ENCODE results near the gene GNB2. TPM values are rescaled to one million over a fixed set of nuclear protein-coding genes. Genes with fewer than 3 reads are reported as not detected.
"Not testable (repeated sequence)": the region's sequence is repeated elsewhere in the genome, so short reads cannot be mapped to it uniquely, and the experiment has no call there.

GNB2 gene
- total and polyA plus RNA-seq, 12 donors: 54.1 to 365 (median 213) TPM

GRCh38 chr7:100694098-100694745 lies 20.7 kb downstream of the GNB2 start, which contains the start of gene GIGYF1:
GIGYF1 (minus strand) TSS chr7:100694250; CDS start chr7:100688238, 6,012 bp downstream.
- Histone ChIP-seq H3K36me3 (replicated peaks in 1 of 2) (no peaks in the 10 kb centered on the region), H3K9me3 (replicated peaks in 1 of 3) (no peaks in the 10 kb centered on the region), H3K4me3 (peak within 1 kb of the TSS in 3 of 4 donors; percentile 56 to 94 (median 72)), H3K27ac (peak within 1 kb of the TSS in 4 of 5 donors; percentile 29 to 92 (median 84)), H3K27me3 (no peaks in the 10 kb centered on the region), H3K4me1 (replicated peaks in 1 of 2) (peaks cover 10 to 44% of the 10 kb centered on the region in 2 donors)
- intact Hi-C loops (cut with DNase I): no loop called here
- DNase-seq: peak; percentile 70 to 81 (median 78)
- WGBS, 4 donors: 0 to 1% (median 0%) methylated on average over 5 to 82 of the region's 102 CpGs
- TF ChIP-seq, protein P1, sequence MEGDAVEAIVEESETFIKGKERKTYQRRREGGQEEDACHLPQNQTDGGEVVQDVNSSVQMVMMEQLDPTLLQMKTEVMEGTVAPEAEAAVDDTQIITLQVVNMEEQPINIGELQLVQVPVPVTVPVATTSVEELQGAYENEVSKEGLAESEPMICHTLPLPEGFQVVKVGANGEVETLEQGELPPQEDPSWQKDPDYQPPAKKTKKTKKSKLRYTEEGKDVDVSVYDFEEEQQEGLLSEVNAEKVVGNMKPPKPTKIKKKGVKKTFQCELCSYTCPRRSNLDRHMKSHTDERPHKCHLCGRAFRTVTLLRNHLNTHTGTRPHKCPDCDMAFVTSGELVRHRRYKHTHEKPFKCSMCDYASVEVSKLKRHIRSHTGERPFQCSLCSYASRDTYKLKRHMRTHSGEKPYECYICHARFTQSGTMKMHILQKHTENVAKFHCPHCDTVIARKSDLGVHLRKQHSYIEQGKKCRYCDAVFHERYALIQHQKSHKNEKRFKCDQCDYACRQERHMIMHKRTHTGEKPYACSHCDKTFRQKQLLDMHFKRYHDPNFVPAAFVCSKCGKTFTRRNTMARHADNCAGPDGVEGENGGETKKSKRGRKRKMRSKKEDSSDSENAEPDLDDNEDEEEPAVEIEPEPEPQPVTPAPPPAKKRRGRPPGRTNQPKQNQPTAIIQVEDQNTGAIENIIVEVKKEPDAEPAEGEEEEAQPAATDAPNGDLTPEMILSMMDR (IDR thresholded peaks at IDR 0.05): no peak
- no peak for TF ChIP-seq POLR2A (IDR thresholded peaks at IDR 0.05)

GRCh38 chr7:100696123-100696521 lies 22.6 kb downstream of the GNB2 start:
- no peak for TF ChIP-seq POLR2A (IDR thresholded peaks at IDR 0.05)
- TF ChIP-seq, protein P1 (IDR thresholded peaks at IDR 0.05): no peak
- Histone ChIP-seq H3K4me1 (replicated peaks in 1 of 2) (peaks cover 10 to 27% of the 10 kb centered on the region in 2 donors), H3K27me3 (no peaks in the 10 kb centered on the region), H3K27ac (no peak overlapping the region), H3K9me3 (replicated peaks in 1 of 3) (no peaks in the 10 kb centered on the region), H3K4me3 (no peak overlapping the region), H3K36me3 (replicated peaks in 1 of 2) (no peaks in the 10 kb centered on the region)
- WGBS, 4 donors: 76 to 90% (median 87%) methylated on average over 6 of the region's 6 CpGs
- no peak for DNase-seq
- intact Hi-C loops (cut with DNase I): no loop called here

DNA sequence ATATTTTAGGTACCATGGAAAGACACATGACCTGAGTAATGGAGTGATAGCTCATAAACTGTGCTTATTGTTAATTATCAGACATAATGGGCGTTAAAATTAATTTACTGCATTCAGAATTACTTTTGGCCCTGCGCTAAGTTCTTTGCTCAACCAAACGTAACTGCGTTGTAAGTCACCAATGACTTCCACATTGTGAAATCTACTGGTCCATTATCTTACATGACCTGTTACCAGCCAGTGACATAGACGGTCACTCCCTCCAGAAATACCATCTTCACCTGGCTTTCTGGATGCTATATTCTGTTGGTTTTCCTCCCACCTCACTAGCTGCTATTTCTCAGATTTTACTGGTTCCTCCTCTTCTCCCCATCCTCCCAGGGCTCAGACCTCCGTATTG lies 25.5 kb downstream of the GNB2 start:
- no peaks in the 10 kb centered on the region for H3K27me3 ChIP-seq
- H3K4me3 ChIP-seq: no peak overlapping the region
- DNase-seq: no peak
- peaks cover 0 to 5% of the 10 kb centered on the region in 2 donors for H3K4me1 ChIP-seq (replicated peaks in 1 of 2)
- WGBS, 4 donors: 56 to 70% (median 65%) methylated on average over 5 to 6 of the region's 6 CpGs
- TF ChIP-seq, protein P1 (IDR thresholded peaks at IDR 0.05): no peak
- TF ChIP-seq POLR2A (IDR thresholded peaks at IDR 0.05): no peak
- H3K9me3 ChIP-seq (replicated peaks in 1 of 3): no peaks in the 10 kb centered on the region
- no peaks in the 10 kb centered on the region for H3K36me3 ChIP-seq (replicated peaks in 1 of 2)
- intact Hi-C loops (cut with DNase I): no loop called here
- no peak overlapping the region for H3K27ac ChIP-seq

DNA sequence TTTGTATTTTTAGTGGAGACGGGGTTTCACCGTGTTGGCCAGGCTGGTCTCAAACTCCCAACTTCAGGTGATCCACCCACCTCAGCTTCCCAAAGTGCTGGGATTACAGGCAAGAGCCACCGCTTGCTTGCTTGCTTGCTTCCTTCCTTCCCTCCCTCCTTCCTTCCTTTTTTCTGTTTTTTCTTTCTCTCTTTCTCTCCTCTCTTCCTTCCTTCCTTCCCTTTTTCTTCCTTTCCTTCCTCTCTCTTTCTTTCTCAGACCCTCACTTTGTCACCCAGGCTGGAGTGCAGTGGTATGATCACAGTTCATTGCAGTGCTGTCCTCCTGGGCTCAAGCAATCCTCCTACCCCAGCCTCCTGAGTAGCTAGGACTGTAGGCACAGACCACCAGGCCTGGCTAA lies 27.5 kb downstream of the GNB2 start:
- intact Hi-C loops (cut with DNase I): loop anchor here in 1 of 2 donors (5.0 kb wide), 1 partner anchor 151 kb away; the partner anchor contains the start of gene SLC12A9
- H3K4me1 ChIP-seq (replicated peaks in 1 of 2); H3K27ac ChIP-seq; H3K27me3 ChIP-seq; H3K4me3 ChIP-seq; DNase-seq; H3K36me3 ChIP-seq (replicated peaks in 1 of 2); H3K9me3 ChIP-seq (replicated peaks in 1 of 3): not testable (repeated sequence)
- 48 to 84% (median 62%) methylated on average over 3 of the region's 3 CpGs for WGBS, 4 donors
